Astrocyte of the cerebellum (primary cell): ENCODE results near the gene IFFO2.
"Not testable (repeated sequence)": the region's sequence is repeated elsewhere in the genome, so short reads cannot be mapped to it uniquely, and the experiment has no call there.

Source experiments
- DNase-seq: peaks from one replicate; pipeline ENCODE4 v3.0.0-alpha.2; 2011; ENCODE audit warnings: low read depth
- H3K4me3 ChIP-seq: 2 replicates; pipeline ENCODE4 v1.5.1; 2011; ENCODE audit warnings: mild to moderate bottlenecking, low read depth, low read length, moderate library complexity
- CTCF ChIP-seq: IDR thresholded peaks from 2 replicates; pipeline ENCODE4 v1.5.1; 2012; ENCODE audit warnings: low read length, low read depth, moderate library complexity, mild to moderate bottlenecking; ENCODE audit errors: missing control alignments
- in situ Hi-C: cut with HindIII; loops from 2 replicates; pipeline ENCODE4 v1.10.0; 2017; ENCODE audit warnings: low sequenced_read_pairs

The IFFO2 gene

GRCh38 chr1:18875107-18875795 is 81.2 kb downstream of the IFFO2 start:
- in situ Hi-C loops: no loop called here
- TF ChIP-seq CTCF: peak; percentile 90
- H3K4me3 ChIP-seq: no peak overlapping the region
- DNase-seq: peak; percentile 71

GRCh38 chr1:18874600-18874999 is 81.9 kb downstream of the IFFO2 start:
- DNase-seq: no peak
- in situ Hi-C loops: no loop called here
- no peak overlapping the region for H3K4me3 ChIP-seq
- no peak for TF ChIP-seq CTCF

- no peak for TF ChIP-seq CTCF
- H3K4me3 ChIP-seq: no peak overlapping the region
- DNase-seq: no peak
- in situ Hi-C loops: no loop called here
Measured at GRCh38 chr1:18874036-18874435, 82.4 kb downstream of the IFFO2 start.

DNA sequence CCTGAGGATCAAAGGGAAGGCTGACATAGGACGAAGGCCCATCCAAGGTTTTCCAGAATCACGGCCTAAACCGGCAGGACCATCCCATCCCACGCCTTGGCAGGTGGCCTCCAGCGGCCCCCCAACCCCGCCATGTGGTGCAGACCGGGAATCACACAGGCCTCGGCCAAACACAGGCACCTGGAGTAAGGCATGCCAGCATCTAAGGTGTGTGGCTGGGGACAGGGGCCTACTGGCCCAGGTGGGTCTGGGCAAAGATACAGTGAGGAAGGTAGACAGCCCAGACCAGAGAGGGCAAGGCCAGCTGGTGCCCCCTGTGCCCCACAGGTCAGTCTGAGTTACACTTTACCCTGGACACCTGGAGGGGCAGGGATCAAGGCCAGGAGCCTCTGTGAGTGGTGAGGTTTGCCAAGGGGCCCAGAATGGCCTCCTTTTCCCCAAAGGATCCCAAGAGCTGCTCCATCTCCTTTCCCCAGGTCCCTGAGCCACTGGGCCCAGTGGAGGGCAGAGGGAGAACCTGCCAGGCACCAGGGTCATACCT is 84.3 kb downstream of the IFFO2 start:
- DNase-seq: no peak
- in situ Hi-C loops: no loop called here
- no peak for TF ChIP-seq CTCF
- no peak overlapping the region for H3K4me3 ChIP-seq

DNA sequence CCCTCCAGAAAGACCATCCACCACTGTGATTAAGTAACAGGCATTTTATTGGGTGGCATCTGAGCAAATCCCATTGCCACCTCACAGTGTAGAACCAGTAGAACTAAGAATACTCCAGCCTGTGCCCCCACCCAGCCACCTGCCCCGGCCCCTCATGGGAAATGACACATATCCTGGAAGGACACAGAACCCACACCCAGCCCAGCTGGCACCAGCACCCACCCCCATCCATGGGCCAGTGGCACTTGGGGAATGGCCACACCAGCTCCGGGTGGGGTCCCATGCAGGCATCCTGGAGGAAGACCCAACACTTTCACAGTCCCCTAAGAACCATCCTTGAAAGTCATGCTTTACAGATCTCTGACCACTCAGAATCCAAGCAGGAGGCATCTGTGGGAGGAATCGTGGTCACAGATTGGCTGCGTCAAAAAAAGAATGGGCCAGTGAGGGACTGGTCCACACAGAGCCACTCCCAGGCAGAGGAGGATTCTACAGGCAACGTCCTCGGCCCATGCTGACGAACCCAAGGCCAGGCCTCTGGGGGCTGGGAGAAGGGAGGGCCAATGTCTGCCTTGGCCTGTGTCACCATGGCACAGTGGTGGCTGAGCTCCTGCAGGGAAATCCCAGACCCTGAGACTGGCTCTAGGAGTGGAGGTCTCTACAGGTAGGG is 84.9 kb downstream of the IFFO2 start:
- no peak for TF ChIP-seq CTCF
- in situ Hi-C loops: no loop called here
- no peak for DNase-seq
- no peak overlapping the region for H3K4me3 ChIP-seq

DNA sequence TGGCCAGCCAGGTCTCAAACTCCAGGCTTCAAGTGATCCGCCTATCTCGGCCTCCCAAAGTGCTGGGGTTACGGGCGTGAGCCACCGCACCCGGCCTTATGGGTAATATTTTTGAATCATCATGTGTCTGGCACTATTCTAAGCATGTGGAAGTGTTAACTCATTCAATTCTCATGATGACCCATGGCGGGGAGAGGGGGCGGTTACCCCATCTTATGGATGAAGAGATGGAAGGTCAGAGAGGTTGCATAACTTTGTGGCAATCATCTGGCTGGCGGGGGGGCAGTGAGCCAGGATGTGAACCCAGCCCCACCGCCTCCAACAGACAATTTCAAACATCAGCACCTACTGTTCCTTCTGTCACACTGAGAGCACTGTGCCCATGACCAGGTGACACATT is 85.5 kb downstream of the IFFO2 start:
- TF ChIP-seq CTCF: no peak
- in situ Hi-C loops: no loop called here
- DNase-seq: no peak
- H3K4me3 ChIP-seq: no peak overlapping the region

- H3K4me3 ChIP-seq, in situ Hi-C loops, DNase-seq: not testable (repeated sequence)
Measured at GRCh38 chr1:18870595-18870865, 85.9 kb downstream of the IFFO2 start.
